ENCODE data around the gene ACR. TPM values are rescaled to one million over a fixed set of nuclear protein-coding genes. Genes with fewer than 3 reads are reported as not detected.

The ACR gene
- total RNA-seq, 1 donor from 2014 or later = 0.22 TPM

- Mint-ChIP-seq H3K4me1 (ENCODE audit: unreplicated experiment) (no peaks in the 10 kb centered on the region), H3K36me3 (no peaks in the 10 kb centered on the region), H3K27ac (no peak overlapping the region), H3K27me3 (peaks cover 32% of the 10 kb centered on the region), H3K4me3 (no peak overlapping the region), H3K9me3 (no peaks in the 10 kb centered on the region)
- TF ChIP-seq, protein P1, sequence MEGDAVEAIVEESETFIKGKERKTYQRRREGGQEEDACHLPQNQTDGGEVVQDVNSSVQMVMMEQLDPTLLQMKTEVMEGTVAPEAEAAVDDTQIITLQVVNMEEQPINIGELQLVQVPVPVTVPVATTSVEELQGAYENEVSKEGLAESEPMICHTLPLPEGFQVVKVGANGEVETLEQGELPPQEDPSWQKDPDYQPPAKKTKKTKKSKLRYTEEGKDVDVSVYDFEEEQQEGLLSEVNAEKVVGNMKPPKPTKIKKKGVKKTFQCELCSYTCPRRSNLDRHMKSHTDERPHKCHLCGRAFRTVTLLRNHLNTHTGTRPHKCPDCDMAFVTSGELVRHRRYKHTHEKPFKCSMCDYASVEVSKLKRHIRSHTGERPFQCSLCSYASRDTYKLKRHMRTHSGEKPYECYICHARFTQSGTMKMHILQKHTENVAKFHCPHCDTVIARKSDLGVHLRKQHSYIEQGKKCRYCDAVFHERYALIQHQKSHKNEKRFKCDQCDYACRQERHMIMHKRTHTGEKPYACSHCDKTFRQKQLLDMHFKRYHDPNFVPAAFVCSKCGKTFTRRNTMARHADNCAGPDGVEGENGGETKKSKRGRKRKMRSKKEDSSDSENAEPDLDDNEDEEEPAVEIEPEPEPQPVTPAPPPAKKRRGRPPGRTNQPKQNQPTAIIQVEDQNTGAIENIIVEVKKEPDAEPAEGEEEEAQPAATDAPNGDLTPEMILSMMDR (conservative IDR thresholded peaks at IDR 0.05) = no peak
- DNase-seq (ENCODE audit: extremely low spot score, unreplicated experiment) = no peak
Measured at GRCh38 chr22:50716290-50717024, 21.5 kb upstream of the ACR start.

GRCh38 chr22:50717709-50718351 lies 20.2 kb upstream of the ACR start:
- TF ChIP-seq, protein P1 (conservative IDR thresholded peaks at IDR 0.05) = no peak
- peaks cover 40% of the 10 kb centered on the region for H3K27me3 Mint-ChIP-seq
- DNase-seq (ENCODE audit: extremely low spot score, unreplicated experiment) = no peak
- peaks cover 5% of the 10 kb centered on the region for H3K36me3 Mint-ChIP-seq
- no peak overlapping the region for H3K27ac Mint-ChIP-seq
- H3K9me3 Mint-ChIP-seq = no peaks in the 10 kb centered on the region
- no peak overlapping the region for H3K4me3 Mint-ChIP-seq
- H3K4me1 Mint-ChIP-seq (ENCODE audit: unreplicated experiment) = no peaks in the 10 kb centered on the region

GRCh38 chr22:50718352-50718709 lies 19.7 kb upstream of the ACR start:
- no peak overlapping the region for H3K4me3 Mint-ChIP-seq
- peaks cover 8% of the 10 kb centered on the region for H3K36me3 Mint-ChIP-seq
- no peaks in the 10 kb centered on the region for H3K4me1 Mint-ChIP-seq (ENCODE audit: unreplicated experiment)
- no peak overlapping the region for H3K27ac Mint-ChIP-seq
- TF ChIP-seq, protein P1 (conservative IDR thresholded peaks at IDR 0.05) = no peak
- no peak for DNase-seq (ENCODE audit: extremely low spot score, unreplicated experiment)
- no peaks in the 10 kb centered on the region for H3K9me3 Mint-ChIP-seq
- H3K27me3 Mint-ChIP-seq = peaks cover 43% of the 10 kb centered on the region

GRCh38 chr22:50719814-50720300 lies 18.1 kb upstream of the ACR start:
- Mint-ChIP-seq H3K4me3 (no peak overlapping the region), H3K36me3 (peaks cover 8% of the 10 kb centered on the region), H3K9me3 (no peaks in the 10 kb centered on the region), H3K4me1 (ENCODE audit: unreplicated experiment) (no peaks in the 10 kb centered on the region), H3K27me3 (peaks cover 43% of the 10 kb centered on the region), H3K27ac (no peak overlapping the region)
- TF ChIP-seq, protein P1 (conservative IDR thresholded peaks at IDR 0.05) = no peak
- no peak for DNase-seq (ENCODE audit: extremely low spot score, unreplicated experiment)

DNA sequence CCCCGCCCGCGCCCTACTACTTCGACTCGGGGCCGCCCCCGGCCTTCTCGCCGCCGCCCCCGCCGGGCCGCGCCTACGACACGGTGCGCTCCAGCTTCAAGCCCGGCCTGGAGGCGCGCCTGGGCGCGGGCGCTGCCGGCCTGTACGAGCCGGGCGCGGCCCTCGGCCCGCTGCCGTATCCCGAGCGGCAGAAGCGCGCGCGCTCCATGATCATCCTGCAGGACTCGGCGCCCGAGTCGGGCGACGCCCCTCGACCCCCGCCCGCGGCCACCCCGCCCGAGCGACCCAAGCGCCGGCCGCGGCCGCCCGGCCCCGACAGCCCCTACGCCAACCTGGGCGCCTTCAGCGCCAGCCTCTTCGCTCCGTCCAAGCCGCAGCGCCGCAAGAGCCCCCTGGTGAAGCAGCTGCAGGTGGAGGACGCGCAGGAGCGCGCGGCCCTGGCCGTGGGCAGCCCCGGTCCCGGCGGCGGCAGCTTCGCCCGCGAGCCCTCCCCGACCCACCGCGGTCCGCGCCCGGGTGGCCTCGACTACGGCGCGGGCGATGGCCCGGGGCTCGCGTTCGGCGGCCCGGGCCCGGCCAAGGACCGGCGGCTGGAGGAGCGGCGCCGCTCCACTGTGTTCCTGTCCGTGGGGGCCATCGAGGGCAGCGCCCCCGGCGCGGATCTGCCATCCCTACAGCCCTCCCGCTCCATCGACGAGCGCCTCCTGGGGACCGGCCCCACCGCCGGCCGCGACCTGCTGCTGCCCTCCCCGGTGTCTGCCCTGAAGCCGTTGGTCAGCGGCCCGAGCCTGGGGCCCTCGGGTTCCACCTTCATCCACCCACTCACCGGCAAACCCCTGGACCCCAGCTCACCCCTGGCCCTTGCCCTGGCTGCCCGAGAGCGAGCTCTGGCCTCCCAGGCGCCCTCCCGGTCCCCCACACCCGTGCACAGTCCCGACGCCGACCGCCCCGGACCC lies 17.4 kb upstream of the ACR start:
- no peak for DNase-seq (ENCODE audit: extremely low spot score, unreplicated experiment)
- Mint-ChIP-seq H3K9me3 (no peaks in the 10 kb centered on the region), H3K4me3 (no peak overlapping the region), H3K4me1 (ENCODE audit: unreplicated experiment) (no peaks in the 10 kb centered on the region), H3K27ac (no peak overlapping the region), H3K36me3 (peaks cover 11% of the 10 kb centered on the region), H3K27me3 (peaks cover 43% of the 10 kb centered on the region)
- TF ChIP-seq, protein P1 (conservative IDR thresholded peaks at IDR 0.05) = no peak

All from type B pancreatic cell (in vitro differentiated cells).